Calu3 (cell line): ENCODE data around the gene FGD3. TPM values are rescaled to one million over a fixed set of nuclear protein-coding genes. Genes with fewer than 3 reads are reported as not detected.

Experiments
- BruUV-seq: library from RNA; stranded (reverse); fragments of 400-500 nt; replicated peaks from 2 replicates; lab custom pipeline; 2021; lab: Mats Ljungman, UMichigan
- CTCF ChIA-PET: fragments of 300-600 bp; sonication (Branson Sonifier 250); formaldehyde crosslinking; loops from one replicate; lab custom pipeline; 2022; ENCODE audit warnings: antibody characterized with exemption; lab: Charles Lee
- DNase-seq: peaks from one replicate; pipeline ENCODE4 v3.0.0; 2022
- H3K27ac Mint-ChIP-seq: one replicate; pipeline ENCODE4 v1.8.0; 2022; ENCODE audit warnings: mixed read lengths; ENCODE audit not compliant: unreplicated experiment
- H3K27me3 Mint-ChIP-seq: one replicate; pipeline ENCODE4 v1.8.0; 2022; ENCODE audit warnings: mixed read lengths; ENCODE audit not compliant: unreplicated experiment
- H3K36me3 Mint-ChIP-seq: one replicate; pipeline ENCODE4 v1.8.0; 2022; ENCODE audit warnings: mild to moderate bottlenecking, moderate library complexity, mixed read lengths; ENCODE audit not compliant: insufficient read depth, unreplicated experiment
- H3K4me1 Mint-ChIP-seq: one replicate; pipeline ENCODE4 v1.8.0; 2022; ENCODE audit warnings: mild to moderate bottlenecking, low read depth, mixed read lengths; ENCODE audit not compliant: unreplicated experiment
- H3K4me3 Mint-ChIP-seq: one replicate; pipeline ENCODE4 v1.8.0; 2022; ENCODE audit warnings: mild to moderate bottlenecking, low read depth, moderate library complexity, mixed read lengths; ENCODE audit not compliant: unreplicated experiment
- H3K9me3 Mint-ChIP-seq: one replicate; pipeline ENCODE4 v1.8.0; 2022; ENCODE audit warnings: low read depth, mixed read lengths; ENCODE audit not compliant: unreplicated experiment
- CTCF ChIP-seq: fragments of 200-600 bp; IDR thresholded peaks from one replicate; pipeline ENCODE4 v1.8.0; 2022; ENCODE audit warnings: antibody characterized with exemption; ENCODE audit not compliant: unreplicated experiment
- intact Hi-C: fragments of 100-400 bp; cut with micrococcal nuclease; formaldehyde crosslinking; loops from one replicate; pipeline ENCODE4 v1.10.0; 2022; ENCODE audit not compliant: unreplicated experiment
- total RNA-seq: library from RNA; stranded (reverse); gene quantifications from 2 replicates; pipeline ENCODE4 v1.2.3, GENCODE V29; 2022

Gene FGD3
- total RNA-seq, 1 experiment from 2014 or later = 3.1 TPM

GRCh38 chr9:92961627-92962302 is 14.4 kb downstream of the FGD3 start:
- Mint-ChIP-seq H3K27ac (no peak overlapping the region), H3K36me3 (no peaks in the 10 kb centered on the region), H3K27me3 (no peaks in the 10 kb centered on the region), H3K9me3 (no peaks in the 10 kb centered on the region), H3K4me1 (no peaks in the 10 kb centered on the region), H3K4me3 (no peak overlapping the region)
- no peak for TF ChIP-seq CTCF
- BruUV-seq = no TSS peak
- CTCF ChIA-PET = no interaction called here
- no peak for DNase-seq
- intact Hi-C loops = no loop called here

GRCh38 chr9:92962303-92962649 is 15.0 kb downstream of the FGD3 start:
- no TSS peak for BruUV-seq
- H3K27me3 Mint-ChIP-seq = no peaks in the 10 kb centered on the region
- no peak overlapping the region for H3K27ac Mint-ChIP-seq
- H3K9me3 Mint-ChIP-seq = no peaks in the 10 kb centered on the region
- no peak for TF ChIP-seq CTCF
- no peaks in the 10 kb centered on the region for H3K4me1 Mint-ChIP-seq
- no peak overlapping the region for H3K4me3 Mint-ChIP-seq
- H3K36me3 Mint-ChIP-seq = no peaks in the 10 kb centered on the region
- CTCF ChIA-PET = interaction anchor here (1.5 kb wide), 1 partner anchor 12 kb away, joined by 9 read pairs; no protein-coding TSS in a partner anchor
- intact Hi-C loops = no loop called here
- DNase-seq = no peak

DNA sequence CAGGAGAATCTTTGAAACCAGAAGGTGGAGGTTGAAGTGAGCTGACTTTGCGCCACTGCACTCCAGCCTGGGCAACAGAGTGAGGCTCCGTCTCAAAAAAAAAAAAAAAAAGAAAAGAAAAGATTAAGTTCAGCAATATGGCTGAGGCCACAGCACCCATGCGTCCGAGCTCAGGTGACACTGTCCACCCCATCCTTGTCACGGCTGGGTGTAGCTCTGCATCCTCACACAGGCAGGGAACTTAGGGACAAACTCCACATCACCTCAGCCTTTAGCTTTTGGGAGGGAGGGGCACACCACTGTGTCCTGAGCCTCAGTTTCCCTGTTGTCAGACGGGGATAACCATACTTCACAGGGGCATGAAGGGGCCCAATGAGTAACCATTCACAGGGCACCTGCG is 15.5 kb downstream of the FGD3 start:
- TF ChIP-seq CTCF = no peak
- Mint-ChIP-seq H3K4me1 (no peaks in the 10 kb centered on the region), H3K9me3 (no peaks in the 10 kb centered on the region), H3K27me3 (no peaks in the 10 kb centered on the region), H3K36me3 (no peaks in the 10 kb centered on the region), H3K4me3 (no peak overlapping the region), H3K27ac (no peak overlapping the region)
- CTCF ChIA-PET = interaction anchor here (1.5 kb wide), 1 partner anchor 12 kb away, joined by 9 read pairs; no protein-coding TSS in a partner anchor
- intact Hi-C loops = no loop called here
- no TSS peak for BruUV-seq
- no peak for DNase-seq

DNA sequence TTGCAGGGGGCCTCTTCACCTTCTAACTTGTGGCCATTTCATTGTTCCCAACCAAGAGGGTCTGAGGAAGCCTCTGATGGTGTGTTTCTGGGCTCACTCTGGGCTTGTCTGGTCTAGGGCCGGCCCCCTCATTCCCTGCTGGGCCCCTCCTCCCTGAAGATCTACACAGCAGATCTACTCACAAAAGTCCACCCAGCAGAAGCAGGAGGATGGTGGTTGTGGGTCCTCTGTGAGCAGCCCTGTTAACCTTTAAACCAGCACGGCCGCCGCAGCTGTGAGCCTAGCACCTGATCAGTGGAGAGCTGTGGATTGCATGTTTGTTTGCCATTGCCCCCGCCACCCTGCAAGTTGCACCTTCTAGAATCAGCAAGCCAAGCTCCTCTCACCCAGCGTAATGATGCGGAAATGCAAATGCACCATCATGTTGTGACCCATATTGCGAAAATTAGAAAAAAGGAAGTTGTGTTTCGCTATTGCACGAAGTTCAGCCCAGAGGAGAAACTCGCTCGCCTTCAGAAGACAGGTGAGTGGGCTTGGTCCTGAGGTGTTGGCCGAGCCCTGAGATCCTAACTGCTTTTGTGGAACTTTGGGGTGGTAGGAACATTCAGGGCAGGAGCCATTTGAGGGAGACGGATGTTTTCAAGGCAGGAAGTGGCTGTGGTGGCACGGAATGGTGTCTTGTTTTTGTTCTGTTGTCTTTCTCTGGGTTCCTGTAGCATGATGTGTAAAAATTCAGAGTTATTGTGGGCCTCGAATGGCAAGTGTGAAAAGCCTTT is 16.7 kb downstream of the FGD3 start:
- no peaks in the 10 kb centered on the region for H3K36me3 Mint-ChIP-seq
- BruUV-seq = no TSS peak
- CTCF ChIA-PET = interaction anchor here (1.5 kb wide), 1 partner anchor 10 kb away, joined by 9 read pairs; no protein-coding TSS in a partner anchor
- H3K27me3 Mint-ChIP-seq = no peaks in the 10 kb centered on the region
- H3K4me1 Mint-ChIP-seq = no peaks in the 10 kb centered on the region
- no peak overlapping the region for H3K27ac Mint-ChIP-seq
- DNase-seq = no peak
- no peak overlapping the region for H3K4me3 Mint-ChIP-seq
- no peaks in the 10 kb centered on the region for H3K9me3 Mint-ChIP-seq
- TF ChIP-seq CTCF = no peak
- intact Hi-C loops = no loop called here
